AG10803 (cell line): ENCODE measurements around the gene UBASH3A.

ENCODE experiments used
- DNase-seq: peaks from one replicate; pipeline ENCODE4 v3.0.0; 2010; ENCODE audit warnings: low read depth
- H3K4me3 ChIP-seq: 2 replicates; pipeline ENCODE4 v1.5.1; 2011; ENCODE audit warnings: mild to moderate bottlenecking, low read length, control low read depth
- CTCF ChIP-seq: conservative IDR thresholded peaks from 2 replicates; pipeline ENCODE4 v1.5.1; 2011; ENCODE audit warnings: mild to moderate bottlenecking, low read length, control low read depth, inconsistent platforms

Gene UBASH3A

GRCh38 chr21:42388740-42389448 lies 14.8 kb upstream of the UBASH3A start:
- H3K4me3 ChIP-seq, result no peak overlapping the region
- no peak for TF ChIP-seq CTCF
- DNase-seq, result no peak

- DNase-seq, result no peak
- H3K4me3 ChIP-seq, result no peak overlapping the region
- no peak for TF ChIP-seq CTCF
Observed at GRCh38 chr21:42389449-42389835, 14.3 kb upstream of the UBASH3A start.

GRCh38 chr21:42390193-42390592 lies 13.5 kb upstream of the UBASH3A start:
- no peak for TF ChIP-seq CTCF
- no peak overlapping the region for H3K4me3 ChIP-seq
- DNase-seq, result no peak

GRCh38 chr21:42390696-42391095 lies 13.0 kb upstream of the UBASH3A start:
- DNase-seq, result no peak
- H3K4me3 ChIP-seq, result no peak overlapping the region
- no peak for TF ChIP-seq CTCF

- H3K4me3 ChIP-seq, result no peak overlapping the region
- DNase-seq, result no peak
- no peak for TF ChIP-seq CTCF
Observed at GRCh38 chr21:42391297-42391696, 12.4 kb upstream of the UBASH3A start.

- TF ChIP-seq CTCF, result no peak
- no peak for DNase-seq
- no peak overlapping the region for H3K4me3 ChIP-seq
Observed at GRCh38 chr21:42392731-42393442, 10.8 kb upstream of the UBASH3A start.

- H3K4me3 ChIP-seq, result no peak overlapping the region
- no peak for TF ChIP-seq CTCF
- DNase-seq, result no peak
Observed at GRCh38 chr21:42393443-42393950, 10.2 kb upstream of the UBASH3A start.
